GM12878 (cell line): ENCODE results near the gene GPR18. TPM values are rescaled to one million over a fixed set of nuclear protein-coding genes. Genes with fewer than 3 reads are reported as not detected.
A peak's percentile ranks its signal among the peaks of the same experiment; 100 is the strongest.

ENCODE experiments used
- BCL11A ChIP-seq: IDR thresholded peaks from 2 replicates; pipeline ENCODE4 v1.6.1; 2011; ENCODE audit warnings: low read depth, low read length
- DPF2 ChIP-seq: fragments of 450-650 bp; IDR thresholded peaks from 2 replicates; pipeline ENCODE4 v1.6.1; 2017; ENCODE audit warnings: mild to moderate bottlenecking
- EP300 ChIP-seq, 2 experiments: fragments of 150-350 bp in 1 of 2; IDR thresholded peaks; 2 replicates each; pipeline ENCODE4 v1.6.1; 2011 to 2012; ENCODE audit warnings: low read depth in 2 of 2, low read length in 2 of 2, borderline replicate concordance in 1 of 2, improper control_type of control experiment in 1 of 2, inconsistent platforms in 1 of 2; ENCODE audit not compliant: control insufficient read depth in 1 of 2
- ETV6 ChIP-seq, 2 experiments: fragments of 450-650 bp in 1 of 2; IDR thresholded peaks in 1 of 2; conservative IDR thresholded peaks in 1 of 2; 2 replicates each; pipeline ENCODE4 v1.6.1; 2014; ENCODE audit warnings: antibody characterized with exemption in 1 of 2, borderline replicate concordance in 1 of 2, low read depth in 1 of 2, mild to moderate bottlenecking in 1 of 2, moderate library complexity in 1 of 2
- MTA3 ChIP-seq: IDR thresholded peaks from 2 replicates; pipeline ENCODE4 v1.6.1; 2012; ENCODE audit warnings: low read length, inconsistent platforms, borderline replicate concordance
- NFYA ChIP-seq: IDR thresholded peaks from 2 replicates; pipeline ENCODE4 v1.6.1; 2011; ENCODE audit warnings: low read depth, mild to moderate bottlenecking, low read length, improper control_type of control experiment, borderline replicate concordance
- NFYB ChIP-seq: IDR thresholded peaks from 2 replicates; pipeline ENCODE4 v1.6.1; 2011; ENCODE audit warnings: low read depth, mild to moderate bottlenecking, low read length, improper control_type of control experiment, moderate library complexity; ENCODE audit not compliant: insufficient read depth
- RFX5 ChIP-seq: IDR thresholded peaks from 2 replicates; pipeline ENCODE4 v1.6.1; 2011; ENCODE audit warnings: low read depth, low read length, improper control_type of control experiment
- SMARCA5 ChIP-seq: fragments of 450-650 bp; IDR thresholded peaks from 2 replicates; pipeline ENCODE4 v1.6.1; 2017; ENCODE audit warnings: mild to moderate bottlenecking
- SPI1 ChIP-seq: IDR thresholded peaks from 2 replicates; pipeline ENCODE4 v1.6.1; 2011; ENCODE audit warnings: low read depth, mild to moderate bottlenecking, low read length, moderate library complexity, borderline replicate concordance; ENCODE audit not compliant: insufficient read depth
- SREBF1 ChIP-seq: IDR thresholded peaks from 2 replicates; pipeline ENCODE4 v1.6.1; 2012; ENCODE audit warnings: mild to moderate bottlenecking, low read length
- TBL1XR1 ChIP-seq: IDR thresholded peaks from 2 replicates; pipeline ENCODE4 v1.6.1; 2012; ENCODE audit warnings: low read depth, low read length, improper control_type of control experiment
- ZNF217 ChIP-seq: fragments of 450-650 bp; IDR thresholded peaks from 2 replicates; pipeline ENCODE4 v1.6.1; 2017; ENCODE audit warnings: antibody characterized with exemption, mild to moderate bottlenecking
- ZNF24 ChIP-seq: fragments of 450-650 bp; IDR thresholded peaks from 2 replicates; pipeline ENCODE4 v1.6.1; 2017; ENCODE audit warnings: antibody characterized with exemption, mild to moderate bottlenecking
- polyA plus RNA-seq, 11 experiments: library from polyadenylated mRNA; depleted of rRNA in 4 of 11; unstranded in 6 of 11; stranded (reverse) in 5 of 11; fragments of >200 nt; fragmentation: Nextera tagmentation in 4 of 11; fragmentation: Illumina TruSeq in 1 of 11; extraction: Ambion mirVana in 4 of 11; extraction: Trizol in 1 of 11; gene quantifications; 1 replicate in 1 of 11; 2 replicates in 10 of 11; pipeline versions ENCODE4 v1.2.1 to v1.2.3, GENCODE V29; 2011 to 2016; ENCODE audit warnings: inconsistent platforms in 2 of 11, missing spikeins in 2 of 11, low read depth in 1 of 11
- total RNA-seq, 4 experiments: library from RNA; depleted of rRNA in 3 of 4; stranded (reverse); fragments of >200 nt in 3 of 4; fragmentation: Illumina TruSeq in 1 of 4; extraction: Trizol in 1 of 4; gene quantifications; 2 replicates each; pipeline versions ENCODE4 v1.2.1 to v1.2.3, GENCODE V29; 2013 to 2021
- TF ChIP-seq, protein P1 (sequence below): IDR thresholded peaks from 2 replicates; pipeline ENCODE4 v1.6.1; 2012; ENCODE audit warnings: improper control_type of control experiment, low read depth, low read length; ENCODE audit not compliant: insufficient replicate concordance
- TF ChIP-seq, protein P2 (sequence below): fragments of 450-650 bp; formaldehyde crosslinking; IDR thresholded peaks from 2 replicates; pipeline ENCODE4 v1.4.0; 2020; ENCODE audit warnings: mild to moderate bottlenecking, moderate library complexity
- TF ChIP-seq, protein P3 (sequence below): fragments of 450-650 bp; IDR thresholded peaks from 2 replicates; pipeline ENCODE4 v1.6.1; 2017; ENCODE audit warnings: mild to moderate bottlenecking, moderate library complexity

GPR18 gene
- total and polyA plus RNA-seq, 10 of the 15 experiments (the other 5 are each of a cell fraction or from before 2014, with no cell fraction given): 3.3 to 12.9 (median 5.2) TPM

- TF ChIP-seq SREBF1 (peak; percentile 81), ETV6 (conservative IDR thresholded peaks at IDR 0.05 in 1 of 2, IDR thresholded peaks at IDR 0.05 in 1 of 2; ENCODE audit: borderline replicate concordance in 1 of 2, low read depth in 1 of 2) (peak in 1 of 2 experiments; percentile 79; a peak in 1 of 4 replicates), ZNF217 (peak; percentile 94), DPF2 (peak; percentile 79), SPI1 (peak; percentile 99), NFYA (no peak), TBL1XR1 (peak; percentile 93), SMARCA5 (no peak), NFYB (0 out of 2 replicates have a peak, but pooled peaks have one; percentile 17), EP300 (IDR thresholded peaks at IDR 0.05; ENCODE audit: borderline replicate concordance in 1 of 2, control insufficient read depth in 1 of 2, low read depth in 2 of 2, low read length in 2 of 2) (peak; percentile 50 to 90; a peak in 3 of 4 replicates), RFX5 (no peak), ZNF24 (0 out of 2 replicates have a peak, but pooled peaks have one; percentile 22), MTA3 (peak; percentile 34; the same call in 1 of the 2 replicates), BCL11A (peak; percentile 94)
- TF ChIP-seq, protein P1, sequence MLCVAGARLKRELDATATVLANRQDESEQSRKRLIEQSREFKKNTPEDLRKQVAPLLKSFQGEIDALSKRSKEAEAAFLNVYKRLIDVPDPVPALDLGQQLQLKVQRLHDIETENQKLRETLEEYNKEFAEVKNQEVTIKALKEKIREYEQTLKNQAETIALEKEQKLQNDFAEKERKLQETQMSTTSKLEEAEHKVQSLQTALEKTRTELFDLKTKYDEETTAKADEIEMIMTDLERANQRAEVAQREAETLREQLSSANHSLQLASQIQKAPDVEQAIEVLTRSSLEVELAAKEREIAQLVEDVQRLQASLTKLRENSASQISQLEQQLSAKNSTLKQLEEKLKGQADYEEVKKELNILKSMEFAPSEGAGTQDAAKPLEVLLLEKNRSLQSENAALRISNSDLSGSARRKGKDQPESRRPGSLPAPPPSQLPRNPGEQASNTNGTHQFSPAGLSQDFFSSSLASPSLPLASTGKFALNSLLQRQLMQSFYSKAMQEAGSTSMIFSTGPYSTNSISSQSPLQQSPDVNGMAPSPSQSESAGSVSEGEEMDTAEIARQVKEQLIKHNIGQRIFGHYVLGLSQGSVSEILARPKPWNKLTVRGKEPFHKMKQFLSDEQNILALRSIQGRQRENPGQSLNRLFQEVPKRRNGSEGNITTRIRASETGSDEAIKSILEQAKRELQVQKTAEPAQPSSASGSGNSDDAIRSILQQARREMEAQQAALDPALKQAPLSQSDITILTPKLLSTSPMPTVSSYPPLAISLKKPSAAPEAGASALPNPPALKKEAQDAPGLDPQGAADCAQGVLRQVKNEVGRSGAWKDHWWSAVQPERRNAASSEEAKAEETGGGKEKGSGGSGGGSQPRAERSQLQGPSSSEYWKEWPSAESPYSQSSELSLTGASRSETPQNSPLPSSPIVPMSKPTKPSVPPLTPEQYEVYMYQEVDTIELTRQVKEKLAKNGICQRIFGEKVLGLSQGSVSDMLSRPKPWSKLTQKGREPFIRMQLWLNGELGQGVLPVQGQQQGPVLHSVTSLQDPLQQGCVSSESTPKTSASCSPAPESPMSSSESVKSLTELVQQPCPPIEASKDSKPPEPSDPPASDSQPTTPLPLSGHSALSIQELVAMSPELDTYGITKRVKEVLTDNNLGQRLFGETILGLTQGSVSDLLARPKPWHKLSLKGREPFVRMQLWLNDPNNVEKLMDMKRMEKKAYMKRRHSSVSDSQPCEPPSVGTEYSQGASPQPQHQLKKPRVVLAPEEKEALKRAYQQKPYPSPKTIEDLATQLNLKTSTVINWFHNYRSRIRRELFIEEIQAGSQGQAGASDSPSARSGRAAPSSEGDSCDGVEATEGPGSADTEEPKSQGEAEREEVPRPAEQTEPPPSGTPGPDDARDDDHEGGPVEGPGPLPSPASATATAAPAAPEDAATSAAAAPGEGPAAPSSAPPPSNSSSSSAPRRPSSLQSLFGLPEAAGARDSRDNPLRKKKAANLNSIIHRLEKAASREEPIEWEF: no peak
- TF ChIP-seq, protein P2, sequence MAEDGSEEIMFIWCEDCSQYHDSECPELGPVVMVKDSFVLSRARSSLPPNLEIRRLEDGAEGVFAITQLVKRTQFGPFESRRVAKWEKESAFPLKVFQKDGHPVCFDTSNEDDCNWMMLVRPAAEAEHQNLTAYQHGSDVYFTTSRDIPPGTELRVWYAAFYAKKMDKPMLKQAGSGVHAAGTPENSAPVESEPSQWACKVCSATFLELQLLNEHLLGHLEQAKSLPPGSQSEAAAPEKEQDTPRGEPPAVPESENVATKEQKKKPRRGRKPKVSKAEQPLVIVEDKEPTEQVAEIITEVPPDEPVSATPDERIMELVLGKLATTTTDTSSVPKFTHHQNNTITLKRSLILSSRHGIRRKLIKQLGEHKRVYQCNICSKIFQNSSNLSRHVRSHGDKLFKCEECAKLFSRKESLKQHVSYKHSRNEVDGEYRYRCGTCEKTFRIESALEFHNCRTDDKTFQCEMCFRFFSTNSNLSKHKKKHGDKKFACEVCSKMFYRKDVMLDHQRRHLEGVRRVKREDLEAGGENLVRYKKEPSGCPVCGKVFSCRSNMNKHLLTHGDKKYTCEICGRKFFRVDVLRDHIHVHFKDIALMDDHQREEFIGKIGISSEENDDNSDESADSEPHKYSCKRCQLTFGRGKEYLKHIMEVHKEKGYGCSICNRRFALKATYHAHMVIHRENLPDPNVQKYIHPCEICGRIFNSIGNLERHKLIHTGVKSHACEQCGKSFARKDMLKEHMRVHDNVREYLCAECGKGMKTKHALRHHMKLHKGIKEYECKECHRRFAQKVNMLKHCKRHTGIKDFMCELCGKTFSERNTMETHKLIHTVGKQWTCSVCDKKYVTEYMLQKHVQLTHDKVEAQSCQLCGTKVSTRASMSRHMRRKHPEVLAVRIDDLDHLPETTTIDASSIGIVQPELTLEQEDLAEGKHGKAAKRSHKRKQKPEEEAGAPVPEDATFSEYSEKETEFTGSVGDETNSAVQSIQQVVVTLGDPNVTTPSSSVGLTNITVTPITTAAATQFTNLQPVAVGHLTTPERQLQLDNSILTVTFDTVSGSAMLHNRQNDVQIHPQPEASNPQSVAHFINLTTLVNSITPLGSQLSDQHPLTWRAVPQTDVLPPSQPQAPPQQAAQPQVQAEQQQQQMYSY: no peak
- TF ChIP-seq, protein P3, sequence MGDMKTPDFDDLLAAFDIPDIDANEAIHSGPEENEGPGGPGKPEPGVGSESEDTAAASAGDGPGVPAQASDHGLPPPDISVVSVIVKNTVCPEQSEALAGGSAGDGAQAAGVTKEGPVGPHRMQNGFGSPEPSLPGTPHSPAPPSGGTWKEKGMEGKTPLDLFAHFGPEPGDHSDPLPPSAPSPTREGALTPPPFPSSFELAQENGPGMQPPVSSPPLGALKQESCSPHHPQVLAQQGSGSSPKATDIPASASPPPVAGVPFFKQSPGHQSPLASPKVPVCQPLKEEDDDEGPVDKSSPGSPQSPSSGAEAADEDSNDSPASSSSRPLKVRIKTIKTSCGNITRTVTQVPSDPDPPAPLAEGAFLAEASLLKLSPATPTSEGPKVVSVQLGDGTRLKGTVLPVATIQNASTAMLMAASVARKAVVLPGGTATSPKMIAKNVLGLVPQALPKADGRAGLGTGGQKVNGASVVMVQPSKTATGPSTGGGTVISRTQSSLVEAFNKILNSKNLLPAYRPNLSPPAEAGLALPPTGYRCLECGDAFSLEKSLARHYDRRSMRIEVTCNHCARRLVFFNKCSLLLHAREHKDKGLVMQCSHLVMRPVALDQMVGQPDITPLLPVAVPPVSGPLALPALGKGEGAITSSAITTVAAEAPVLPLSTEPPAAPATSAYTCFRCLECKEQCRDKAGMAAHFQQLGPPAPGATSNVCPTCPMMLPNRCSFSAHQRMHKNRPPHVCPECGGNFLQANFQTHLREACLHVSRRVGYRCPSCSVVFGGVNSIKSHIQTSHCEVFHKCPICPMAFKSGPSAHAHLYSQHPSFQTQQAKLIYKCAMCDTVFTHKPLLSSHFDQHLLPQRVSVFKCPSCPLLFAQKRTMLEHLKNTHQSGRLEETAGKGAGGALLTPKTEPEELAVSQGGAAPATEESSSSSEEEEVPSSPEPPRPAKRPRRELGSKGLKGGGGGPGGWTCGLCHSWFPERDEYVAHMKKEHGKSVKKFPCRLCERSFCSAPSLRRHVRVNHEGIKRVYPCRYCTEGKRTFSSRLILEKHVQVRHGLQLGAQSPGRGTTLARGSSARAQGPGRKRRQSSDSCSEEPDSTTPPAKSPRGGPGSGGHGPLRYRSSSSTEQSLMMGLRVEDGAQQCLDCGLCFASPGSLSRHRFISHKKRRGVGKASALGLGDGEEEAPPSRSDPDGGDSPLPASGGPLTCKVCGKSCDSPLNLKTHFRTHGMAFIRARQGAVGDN: no peak
Observed at GRCh38 chr13:99258946-99259345, 767 bp upstream of the GPR18 start (continued).
